ENCODE results near the gene ELF4. TPM values are rescaled to one million over a fixed set of nuclear protein-coding genes. Genes with fewer than 3 reads are reported as not detected.

The ELF4 gene
- total RNA-seq, 4 donors from 2014 or later, result 20.1 to 56.1 (median 44.2) TPM

DNA sequence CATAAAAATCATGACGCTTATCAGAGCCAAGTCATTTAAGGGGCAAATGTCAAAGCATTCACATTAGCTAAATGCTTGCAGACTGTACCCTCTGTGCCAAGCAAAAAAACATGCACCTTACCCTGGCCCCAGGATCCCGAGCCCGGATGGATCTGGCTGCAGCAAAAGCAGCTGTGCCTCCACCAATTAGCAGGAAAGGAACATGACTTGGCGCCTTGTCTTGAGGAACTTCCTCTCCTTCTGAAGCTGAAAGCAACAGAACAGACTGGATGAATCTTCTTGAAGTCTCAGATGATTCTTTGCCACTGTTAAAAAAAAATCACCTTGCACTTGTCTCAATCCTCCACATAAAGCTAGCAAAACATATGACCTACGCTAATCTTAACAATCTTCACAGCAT lies 37.3 kb upstream of the ELF4 start:
- intact Hi-C loops (cut with DNase I; ENCODE audit: low total_unique reads) (no loop called here), in situ Hi-C loops (cut with MboI; ENCODE audit: low pct_ligation_motif_present in 1 of 4, low pct_unique_long_range_greater_than_20kb in 1 of 4, low sequenced_read_pairs in 3 of 4) (no loop called here)
- 65 to 80% methylated on average over 1 to 5 of the region's 5 CpGs for WGBS, 2 donors (ENCODE audit: low coverage in 1 of 2)

DNA sequence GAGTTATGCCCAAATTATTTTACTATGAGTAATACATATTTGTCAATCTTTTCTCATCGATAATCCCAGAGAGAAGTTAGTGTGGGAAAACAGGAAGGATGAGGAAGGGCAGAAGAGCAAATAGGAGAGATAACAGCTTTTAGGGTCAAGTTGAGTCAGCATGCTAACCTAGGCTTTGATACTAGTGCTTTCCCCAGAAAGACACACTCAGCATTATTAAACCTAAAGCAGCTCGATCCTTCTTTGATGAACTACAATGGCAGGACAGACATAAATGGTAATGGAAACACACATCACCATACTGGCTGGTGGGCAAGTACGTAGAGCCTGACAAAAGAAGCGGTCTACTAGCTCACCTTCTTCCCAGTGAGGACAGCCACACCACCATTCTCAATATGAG lies 34.8 kb upstream of the ELF4 start:
- peaks cover 0 to 4% (median 0%) of the 10 kb centered on the region in 4 donors for H3K36me3 ChIP-seq
- H3K27ac ChIP-seq, result no peak overlapping the region
- WGBS, 2 donors (ENCODE audit: low coverage in 1 of 2), result 84 to 100% methylated on average over 2 to 4 of the region's 4 CpGs
- no peaks in the 10 kb centered on the region for H3K27me3 ChIP-seq
- no peak for DNase-seq
- intact Hi-C loops (cut with DNase I; ENCODE audit: low total_unique reads), result no loop called here
- TF ChIP-seq, protein P1, sequence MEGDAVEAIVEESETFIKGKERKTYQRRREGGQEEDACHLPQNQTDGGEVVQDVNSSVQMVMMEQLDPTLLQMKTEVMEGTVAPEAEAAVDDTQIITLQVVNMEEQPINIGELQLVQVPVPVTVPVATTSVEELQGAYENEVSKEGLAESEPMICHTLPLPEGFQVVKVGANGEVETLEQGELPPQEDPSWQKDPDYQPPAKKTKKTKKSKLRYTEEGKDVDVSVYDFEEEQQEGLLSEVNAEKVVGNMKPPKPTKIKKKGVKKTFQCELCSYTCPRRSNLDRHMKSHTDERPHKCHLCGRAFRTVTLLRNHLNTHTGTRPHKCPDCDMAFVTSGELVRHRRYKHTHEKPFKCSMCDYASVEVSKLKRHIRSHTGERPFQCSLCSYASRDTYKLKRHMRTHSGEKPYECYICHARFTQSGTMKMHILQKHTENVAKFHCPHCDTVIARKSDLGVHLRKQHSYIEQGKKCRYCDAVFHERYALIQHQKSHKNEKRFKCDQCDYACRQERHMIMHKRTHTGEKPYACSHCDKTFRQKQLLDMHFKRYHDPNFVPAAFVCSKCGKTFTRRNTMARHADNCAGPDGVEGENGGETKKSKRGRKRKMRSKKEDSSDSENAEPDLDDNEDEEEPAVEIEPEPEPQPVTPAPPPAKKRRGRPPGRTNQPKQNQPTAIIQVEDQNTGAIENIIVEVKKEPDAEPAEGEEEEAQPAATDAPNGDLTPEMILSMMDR (IDR thresholded peaks at IDR 0.05), result no peak
- no peak for TF ChIP-seq POLR2AphosphoS5 (IDR thresholded peaks at IDR 0.05)
- TF ChIP-seq POLR2A (IDR thresholded peaks at IDR 0.05), result no peak
- TF ChIP-seq EP300 (IDR thresholded peaks at IDR 0.05; ENCODE audit: low read depth), result no peak
- H3K4me1 ChIP-seq, result no peaks in the 10 kb centered on the region
- no peak overlapping the region for H3K4me3 ChIP-seq
- no peaks in the 10 kb centered on the region for H3K9me3 ChIP-seq
- in situ Hi-C loops (cut with MboI; ENCODE audit: low pct_ligation_motif_present in 1 of 4, low pct_unique_long_range_greater_than_20kb in 1 of 4, low sequenced_read_pairs in 3 of 4), result no loop called here

More for the DNA sequence above, 37.3 kb upstream of the ELF4 start:
- no peaks in the 10 kb centered on the region for H3K9me3 ChIP-seq
- no peak for DNase-seq
- H3K4me1 ChIP-seq, result no peaks in the 10 kb centered on the region
- no peaks in the 10 kb centered on the region for H3K27me3 ChIP-seq
- no peak overlapping the region for H3K4me3 ChIP-seq
- TF ChIP-seq POLR2AphosphoS5 (IDR thresholded peaks at IDR 0.05), result no peak
- no peak for TF ChIP-seq EP300 (IDR thresholded peaks at IDR 0.05; ENCODE audit: low read depth)
- TF ChIP-seq, protein P1 (IDR thresholded peaks at IDR 0.05), result no peak
- TF ChIP-seq POLR2A (IDR thresholded peaks at IDR 0.05), result no peak
- H3K36me3 ChIP-seq, result peaks cover 0 to 4% (median 0%) of the 10 kb centered on the region in 4 donors
- no peak overlapping the region for H3K27ac ChIP-seq

DNA sequence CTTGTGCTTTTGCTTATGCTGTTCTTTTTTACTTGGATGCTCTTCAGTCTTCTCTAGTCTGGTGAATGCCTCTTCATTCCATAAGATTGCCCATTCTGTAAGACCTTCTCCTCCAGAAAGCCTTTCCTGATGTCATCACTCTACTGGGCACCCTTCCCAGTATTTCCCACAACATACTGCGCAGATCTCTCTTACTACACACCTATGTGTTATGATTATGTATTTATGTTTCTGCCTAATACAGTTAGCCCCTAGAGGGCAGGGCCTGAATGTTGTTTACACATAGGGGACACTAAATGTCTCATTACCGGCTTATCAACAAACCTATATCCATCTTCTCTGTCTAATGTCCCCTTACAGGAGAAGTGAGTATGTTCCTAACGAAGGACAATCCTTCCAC lies 34.2 kb upstream of the ELF4 start:
- Histone ChIP-seq H3K9me3 (no peaks in the 10 kb centered on the region), H3K4me3 (no peak overlapping the region), H3K27me3 (no peaks in the 10 kb centered on the region), H3K4me1 (no peaks in the 10 kb centered on the region), H3K27ac (no peak overlapping the region), H3K36me3 (peaks cover 0 to 4% (median 0%) of the 10 kb centered on the region in 4 donors)
- no peak for TF ChIP-seq POLR2AphosphoS5 (IDR thresholded peaks at IDR 0.05)
- TF ChIP-seq EP300 (IDR thresholded peaks at IDR 0.05; ENCODE audit: low read depth), result no peak
- TF ChIP-seq POLR2A (IDR thresholded peaks at IDR 0.05), result no peak
- TF ChIP-seq, protein P1 (IDR thresholded peaks at IDR 0.05), result no peak
- 78 to 80% methylated on average over 1 to 3 of the region's 3 CpGs for WGBS, 2 donors (ENCODE audit: low coverage in 1 of 2)
- intact Hi-C loops (cut with DNase I; ENCODE audit: low total_unique reads), result no loop called here
- no peak for DNase-seq
- in situ Hi-C loops (cut with MboI; ENCODE audit: low pct_ligation_motif_present in 1 of 4, low pct_unique_long_range_greater_than_20kb in 1 of 4, low sequenced_read_pairs in 3 of 4), result no loop called here

DNA sequence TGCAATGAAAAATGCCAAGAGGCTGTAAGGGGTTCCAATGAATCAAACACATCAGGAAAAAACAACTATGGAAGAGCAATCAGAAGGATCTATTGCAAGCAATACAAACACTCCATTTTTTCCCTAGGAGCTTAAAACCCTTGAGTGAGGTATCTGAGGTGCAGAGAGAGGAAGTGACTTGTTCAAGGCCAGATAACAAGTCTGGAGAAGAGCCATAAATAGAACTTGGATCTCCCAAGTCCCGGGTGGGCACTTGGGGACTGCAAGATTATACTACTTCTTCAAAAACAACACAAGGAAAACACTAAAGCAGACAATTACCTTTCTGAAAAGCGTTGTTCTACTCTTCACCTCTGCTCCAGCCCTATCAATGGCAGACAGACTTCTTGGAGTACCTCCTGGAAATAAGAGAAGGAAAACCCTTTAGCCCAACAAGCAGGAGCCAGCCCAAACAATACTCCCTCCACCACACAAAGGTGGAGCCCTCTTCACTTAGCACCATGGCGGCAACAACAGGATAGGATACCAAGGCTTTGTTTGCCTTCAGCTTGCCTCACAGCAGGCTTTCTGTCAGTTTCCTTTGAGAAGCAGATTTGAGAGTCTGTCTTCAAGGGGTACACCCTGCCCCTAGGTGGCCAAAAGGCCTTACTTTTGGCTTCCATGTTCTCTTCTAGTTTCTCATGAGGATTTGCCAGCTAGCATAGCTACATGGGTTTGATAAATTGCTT lies 29.3 kb upstream of the ELF4 start:
- Histone ChIP-seq H3K4me1 (no peaks in the 10 kb centered on the region), H3K36me3 (peaks cover 0 to 4% (median 0%) of the 10 kb centered on the region in 4 donors), H3K27me3 (no peaks in the 10 kb centered on the region), H3K4me3 (no peak overlapping the region), H3K27ac (no peak overlapping the region), H3K9me3 (no peaks in the 10 kb centered on the region)
- in situ Hi-C loops (cut with MboI; ENCODE audit: low pct_ligation_motif_present in 1 of 4, low pct_unique_long_range_greater_than_20kb in 1 of 4, low sequenced_read_pairs in 3 of 4), result no loop called here
- 38 to 44% methylated on average over 1 to 3 of the region's 3 CpGs for WGBS, 2 donors (ENCODE audit: low coverage in 1 of 2)
- no peak for DNase-seq
- intact Hi-C loops (cut with DNase I; ENCODE audit: low total_unique reads), result no loop called here
- TF ChIP-seq EP300 (IDR thresholded peaks at IDR 0.05; ENCODE audit: low read depth) (no peak), POLR2A (IDR thresholded peaks at IDR 0.05) (no peak), POLR2AphosphoS5 (IDR thresholded peaks at IDR 0.05) (no peak)
- TF ChIP-seq, protein P1 (IDR thresholded peaks at IDR 0.05), result no peak

All from transverse colon (tissue), 4 donors.